ENCODE measurements around the gene NCBP2.

NCBP2 gene

DNA sequence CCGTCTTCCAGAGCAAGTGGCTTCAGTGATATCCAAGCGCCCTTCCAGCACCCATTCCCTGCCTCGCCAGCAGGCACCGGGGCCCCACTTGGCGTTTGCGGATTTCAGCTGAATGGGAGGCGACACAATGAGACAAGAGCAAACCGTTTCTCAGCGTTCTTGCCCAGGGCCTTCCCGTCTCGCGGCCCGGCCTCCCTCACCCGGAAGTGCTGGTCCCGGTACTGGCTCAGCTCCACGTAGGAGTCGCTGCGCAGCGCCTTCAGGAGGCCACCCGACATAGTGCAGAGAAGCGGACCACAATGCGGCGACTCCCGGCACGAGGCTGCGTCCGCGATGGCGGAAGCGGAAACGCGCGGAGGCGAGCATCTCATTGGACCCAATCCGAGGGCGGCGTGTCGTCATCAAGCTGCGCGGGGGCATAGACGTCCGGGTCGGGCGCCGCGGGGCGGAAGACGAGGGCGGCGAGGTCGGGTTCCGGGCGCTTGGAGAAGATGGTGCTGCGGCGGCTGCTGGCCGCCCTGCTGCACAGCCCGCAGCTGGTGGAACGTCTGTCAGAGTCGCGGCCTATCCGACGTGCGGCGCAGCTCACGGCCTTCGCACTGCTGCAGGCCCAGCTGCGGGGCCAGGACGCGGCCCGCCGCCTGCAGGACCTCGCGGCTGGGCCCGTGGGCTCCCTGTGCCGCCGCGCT is at the start of gene NCBP2:
Gene NCBP2, minus strand, starts transcription at position 303 of the 689 bp plus-strand sequence. Its CDS starts 25 bp downstream, at position 278.
- DNase-seq: peak; percentile 94

GRCh38 chr3:196991581-196992460 is 49.5 kb upstream of the NCBP2 start:
- DNase-seq: no peak

GRCh38 chr3:196990601-196991007 is 48.3 kb upstream of the NCBP2 start:
- DNase-seq: no peak

DNA sequence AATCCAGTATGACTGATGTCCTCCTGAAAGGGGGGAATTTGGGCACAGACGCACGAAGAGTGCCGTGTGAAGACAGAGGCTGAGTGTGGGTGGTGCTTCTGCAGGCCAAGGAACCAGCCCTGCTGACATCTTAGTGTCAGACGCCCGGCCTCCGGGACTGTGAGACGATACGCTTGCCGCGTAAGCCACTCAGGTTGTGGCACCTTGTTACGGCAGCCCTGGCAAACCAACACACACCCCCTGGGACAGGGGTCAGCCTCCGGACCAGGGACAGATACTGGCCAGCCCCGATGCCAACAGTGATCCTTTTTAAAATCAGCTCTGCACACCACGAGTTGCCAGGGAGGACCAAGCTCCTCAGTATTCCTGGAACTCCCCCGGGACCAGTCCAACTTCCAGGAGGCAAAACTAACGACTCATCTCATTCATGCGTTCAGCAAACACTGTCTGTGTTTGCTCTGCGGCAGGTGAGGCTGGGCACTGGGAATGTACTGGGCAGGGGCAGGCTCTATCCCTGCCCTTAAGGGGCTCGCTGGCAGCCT is 47.5 kb upstream of the NCBP2 start:
- DNase-seq: no peak

DNA sequence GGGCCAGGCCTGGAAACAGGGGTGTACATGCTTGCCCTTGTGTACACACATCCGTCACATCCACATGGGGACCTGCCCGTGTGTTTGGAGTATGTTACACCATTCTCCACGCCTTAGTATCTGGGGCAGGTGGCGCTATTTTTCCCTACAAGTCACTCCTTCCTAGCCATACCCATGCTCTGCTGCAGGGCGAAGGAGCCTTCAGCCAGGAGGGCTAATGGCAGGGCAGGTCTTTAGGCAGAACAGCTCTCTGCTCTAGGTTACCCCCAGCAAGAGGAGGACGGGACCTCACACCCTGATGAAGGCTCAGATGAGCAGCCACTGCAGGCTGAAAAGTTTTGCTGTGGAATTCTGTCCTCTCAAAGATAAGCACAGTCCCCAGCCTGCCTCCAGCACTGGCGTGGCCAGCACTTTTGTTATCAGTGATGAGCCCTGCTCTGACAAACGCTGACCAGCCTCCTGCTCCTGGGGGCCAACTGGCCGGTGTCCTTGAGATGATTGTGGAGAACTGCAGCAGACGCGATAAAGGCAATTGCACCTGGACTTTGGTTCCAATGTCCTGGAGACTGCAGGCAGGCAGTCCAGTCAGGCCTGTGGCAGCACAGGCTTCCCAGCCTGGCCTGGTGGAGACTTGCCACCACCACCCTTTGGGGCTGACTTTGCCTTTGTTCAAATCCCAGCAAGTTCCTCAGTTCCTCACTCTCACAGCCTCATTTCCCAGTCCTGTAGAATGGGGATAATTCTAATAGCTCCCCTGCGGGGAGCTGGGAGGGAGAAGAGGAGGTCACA is 46.1 kb upstream of the NCBP2 start:
- DNase-seq: peak; percentile 79

GRCh38 chr3:196987022-196987421 is 44.7 kb upstream of the NCBP2 start:
- DNase-seq: no peak

- no peak for DNase-seq
Measured at GRCh38 chr3:196985954-196986885, 43.9 kb upstream of the NCBP2 start.

DNA sequence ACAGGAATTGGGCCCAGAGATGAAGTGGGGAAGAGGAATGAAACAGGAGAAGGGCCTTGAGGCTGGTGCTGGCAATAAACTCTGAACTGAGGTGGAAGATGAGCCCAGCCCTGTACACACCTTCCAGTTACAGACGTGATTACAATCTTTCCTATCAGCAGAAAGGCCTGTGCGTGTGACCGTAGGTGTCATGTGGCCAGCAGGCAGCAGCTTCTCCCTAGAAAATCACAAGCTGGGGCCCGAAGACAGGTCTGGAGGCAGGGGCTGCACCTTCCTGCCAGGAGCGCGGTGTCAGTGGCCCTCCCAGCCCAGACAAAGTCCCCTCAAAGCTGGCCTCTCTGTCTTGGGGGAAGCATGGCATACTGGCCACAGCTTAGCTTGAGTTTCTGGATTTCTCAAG is 43.0 kb upstream of the NCBP2 start:
- no peak for DNase-seq

- DNase-seq: no peak
Measured at GRCh38 chr3:196983186-196983585, 40.9 kb upstream of the NCBP2 start.

DNA sequence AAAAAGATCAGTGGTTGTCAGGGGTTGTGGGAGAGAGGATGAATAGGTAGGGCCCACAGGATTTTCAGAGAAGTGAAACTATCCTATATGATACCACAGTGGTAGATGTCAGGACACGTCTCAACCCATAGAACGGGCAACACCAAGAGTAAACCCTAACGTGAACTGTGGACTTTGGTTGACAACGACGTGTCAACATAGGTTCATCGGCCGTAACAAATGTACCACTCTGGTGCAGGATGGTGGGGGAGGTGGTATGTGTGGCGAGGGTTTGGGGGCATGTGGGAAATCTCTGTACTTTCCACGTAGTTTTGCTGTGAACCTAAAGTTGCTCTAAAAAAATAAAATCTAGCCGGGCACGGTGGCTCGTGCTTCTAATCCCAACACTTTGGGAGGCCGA is 39.3 kb upstream of the NCBP2 start:
- DNase-seq: no peak

DNA sequence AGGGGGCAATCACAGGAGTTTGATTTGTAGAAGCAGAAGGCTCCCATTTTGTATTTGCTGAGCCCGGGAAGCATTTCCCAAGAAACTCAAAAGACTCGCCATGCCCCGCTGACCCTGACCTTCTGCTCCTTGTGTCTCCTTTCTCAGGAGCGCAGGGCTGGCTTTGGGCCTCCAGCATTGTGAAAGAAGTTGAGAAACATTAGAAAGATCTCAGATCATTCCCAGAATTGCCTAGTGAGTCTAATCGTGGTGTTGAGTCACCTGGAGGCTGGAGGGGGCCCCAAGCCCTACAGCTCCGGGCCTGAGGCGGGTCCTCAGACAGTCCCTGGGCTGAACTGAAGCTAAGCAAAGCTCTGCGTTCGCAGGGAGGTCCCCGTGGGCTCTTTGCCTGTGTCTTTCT is 37.2 kb upstream of the NCBP2 start:
- DNase-seq: no peak

DNA sequence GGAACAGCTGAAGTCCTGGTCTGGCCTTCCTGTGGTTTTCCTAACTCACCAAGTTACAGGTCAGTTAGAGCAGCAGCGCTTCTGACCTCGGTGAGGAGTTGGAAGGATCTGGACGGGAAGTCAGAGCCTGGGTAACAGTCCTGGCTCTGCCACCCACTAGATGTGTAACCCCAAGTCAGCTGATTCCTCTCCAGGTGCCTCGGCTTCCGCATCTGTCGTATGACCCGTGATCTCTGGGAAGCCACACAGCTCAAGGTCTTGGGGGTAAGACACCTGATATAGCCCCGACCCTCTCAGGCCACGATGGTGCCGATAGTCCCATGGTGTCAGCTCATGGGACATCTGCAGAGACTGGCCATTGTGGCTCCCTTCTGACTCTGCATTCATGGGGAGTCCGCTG is 34.6 kb upstream of the NCBP2 start:
- no peak for DNase-seq

DNA sequence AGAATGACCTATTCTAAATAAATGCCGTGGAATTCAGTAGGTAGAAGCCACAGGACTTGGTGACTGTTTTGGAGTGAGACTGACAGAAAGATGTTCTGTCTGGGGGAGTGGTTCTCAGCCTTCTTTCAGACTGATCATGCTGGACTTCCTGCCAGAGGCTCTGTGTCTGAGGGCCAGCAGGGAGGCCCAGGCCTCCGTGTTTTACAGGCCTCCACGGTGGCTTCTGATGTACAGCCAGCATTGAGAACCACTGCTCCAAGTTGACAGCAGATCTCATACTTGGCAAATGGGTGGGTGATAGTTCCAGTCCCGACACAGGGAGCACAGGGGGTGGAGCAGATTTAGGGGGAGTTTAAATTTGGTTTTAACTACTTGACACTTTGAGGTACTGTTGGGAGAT is 33.0 kb upstream of the NCBP2 start:
- DNase-seq: no peak

GRCh38 chr3:196974661-196975060 is 32.3 kb upstream of the NCBP2 start:
- no peak for DNase-seq

GRCh38 chr3:196971094-196971698 is 28.9 kb upstream of the NCBP2 start:
- no peak for DNase-seq

- DNase-seq: no peak
Measured at GRCh38 chr3:196970547-196971093, 28.3 kb upstream of the NCBP2 start.

- peak; percentile 94 for DNase-seq
Measured at GRCh38 chr3:196969660-196970546, 27.6 kb upstream of the NCBP2 start.

DNA sequence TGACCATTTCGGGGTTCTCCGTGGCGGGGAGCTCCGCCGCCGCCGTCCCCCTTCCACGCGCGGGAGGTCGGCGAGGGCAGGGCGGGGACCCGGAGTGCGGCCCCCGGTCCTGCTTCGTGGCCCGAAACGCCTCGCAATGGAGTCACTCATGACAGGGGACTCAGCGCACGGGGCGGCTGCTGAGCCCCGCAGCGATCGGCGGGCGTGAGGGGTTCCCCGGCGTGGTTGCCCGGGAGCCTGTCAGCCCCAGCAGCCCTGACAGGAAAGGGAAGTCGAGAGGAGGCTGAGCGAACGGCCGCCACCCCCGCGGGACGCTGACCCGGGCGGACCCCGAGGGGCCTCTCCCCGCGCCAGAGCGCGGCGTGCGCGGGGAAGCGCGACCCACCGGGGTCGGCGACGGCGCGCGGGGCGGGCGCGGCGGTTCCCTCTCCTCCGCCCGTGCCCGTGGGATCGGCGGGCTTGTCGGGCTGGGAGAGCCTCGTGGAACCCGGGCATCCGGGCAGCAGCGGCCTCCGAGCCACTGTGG is 26.9 kb upstream of the NCBP2 start:
- DNase-seq: peak; percentile 63

GRCh38 chr3:196968233-196969133 is 26.2 kb upstream of the NCBP2 start, which contains the start of gene PIGZ:
PIGZ (minus strand) TSS chr3:196968833; CDS start chr3:196952031, 16,802 bp downstream.
- DNase-seq: peak; percentile 65
